NCI-H748 treated with DMSO at 0.1 percent for 48 hours (cell line): ENCODE data around the gene RILPL1.

Source experiments
- DNase-seq: peaks from one replicate; lab custom pipeline; 2025; lab: John Stamatoyannopoulos, UW

RILPL1 gene

GRCh38 chr12:123428591-123428990, 104.9 kb downstream of the RILPL1 start:
- DNase-seq = no peak

- DNase-seq = no peak
Observed at GRCh38 chr12:123427036-123427769, 106.3 kb downstream of the RILPL1 start.

- DNase-seq = no peak
Observed at GRCh38 chr12:123421314-123421713, 112.2 kb downstream of the RILPL1 start.
